ENCODE measurements around the gene GRIK3.

Gene GRIK3

DNA sequence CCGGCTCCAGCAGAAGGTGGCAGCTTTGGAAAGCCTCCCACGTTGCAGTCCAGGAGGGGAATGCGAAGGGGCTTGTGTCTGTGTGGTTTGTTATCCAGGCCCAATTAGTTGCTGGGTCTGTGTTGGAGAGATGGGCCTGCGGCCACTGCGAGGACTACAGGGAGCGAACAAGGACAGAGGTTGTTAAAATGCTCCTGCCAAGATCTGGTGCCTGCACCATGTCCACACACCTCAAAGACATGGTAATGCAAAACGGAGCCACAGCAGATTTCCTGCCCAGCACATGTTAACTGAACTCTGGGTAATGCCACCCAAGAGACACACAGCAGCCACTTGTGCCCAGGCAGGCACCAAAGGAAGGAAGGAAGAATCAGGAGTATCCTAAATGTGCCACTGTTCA lies 18.6 kb downstream of the GRIK3 start:
- DNase-seq (ENCODE audit: low read depth) = no peak

DNA sequence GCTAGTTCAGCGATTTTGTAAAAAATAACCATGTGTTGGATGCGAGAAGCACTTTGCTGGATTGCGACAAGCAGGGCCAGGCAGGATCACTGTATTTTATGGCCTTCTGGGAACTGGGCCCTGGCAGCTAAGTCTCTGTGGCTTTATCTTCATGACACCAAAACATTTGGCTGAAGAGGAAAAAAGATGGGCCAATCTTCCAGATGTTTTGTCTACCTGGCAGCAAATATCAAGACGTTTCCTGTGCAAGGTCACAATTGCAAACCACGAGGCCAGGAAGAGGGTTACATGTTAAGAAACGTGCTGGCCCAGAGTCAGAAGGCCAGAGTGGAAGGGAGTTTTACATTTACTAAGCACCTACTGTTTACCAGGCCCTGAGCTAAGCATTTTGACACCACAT lies 22.1 kb downstream of the GRIK3 start:
- DNase-seq (ENCODE audit: low read depth) = no peak

DNA sequence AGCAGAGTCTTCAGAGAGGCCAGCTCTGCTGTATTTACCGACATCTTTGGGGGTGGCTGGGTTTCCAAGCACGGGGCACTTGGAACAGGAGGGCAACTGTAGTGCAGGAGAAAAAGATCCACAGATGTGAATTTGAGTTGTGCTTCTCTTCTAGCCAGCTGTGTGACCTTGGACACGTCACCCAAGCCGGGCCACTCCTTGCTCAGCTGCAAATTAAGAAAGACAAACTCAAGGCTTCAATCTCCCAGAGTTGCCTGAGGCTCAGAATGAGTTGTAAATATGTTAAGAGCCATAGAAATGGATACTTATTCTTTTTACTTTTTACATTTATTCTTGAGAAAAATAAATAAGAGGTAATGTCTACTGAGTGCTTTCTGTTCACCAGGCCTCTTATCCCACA lies 24.3 kb downstream of the GRIK3 start:
- no peak for DNase-seq (ENCODE audit: low read depth)

DNA sequence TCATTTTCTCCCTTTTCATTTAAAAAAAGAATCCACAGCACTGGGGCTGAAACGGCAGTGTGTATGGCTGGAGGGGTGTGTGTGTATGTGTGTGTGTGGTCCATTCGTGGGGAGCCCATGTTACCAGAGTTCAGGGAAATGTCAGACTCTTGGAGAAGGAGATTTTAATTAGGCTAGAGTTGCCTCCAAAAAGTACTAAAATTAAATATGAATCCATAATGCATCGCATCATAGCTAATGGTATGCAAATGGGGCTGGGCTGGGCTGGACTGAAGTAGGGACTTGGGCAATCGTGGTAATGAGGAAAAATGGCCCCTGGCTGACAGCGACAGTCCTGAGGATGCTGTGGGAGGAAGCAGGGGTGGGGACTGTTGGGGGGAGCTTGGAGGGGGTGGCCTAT lies 24.8 kb downstream of the GRIK3 start:
- DNase-seq (ENCODE audit: low read depth) = no peak

DNA sequence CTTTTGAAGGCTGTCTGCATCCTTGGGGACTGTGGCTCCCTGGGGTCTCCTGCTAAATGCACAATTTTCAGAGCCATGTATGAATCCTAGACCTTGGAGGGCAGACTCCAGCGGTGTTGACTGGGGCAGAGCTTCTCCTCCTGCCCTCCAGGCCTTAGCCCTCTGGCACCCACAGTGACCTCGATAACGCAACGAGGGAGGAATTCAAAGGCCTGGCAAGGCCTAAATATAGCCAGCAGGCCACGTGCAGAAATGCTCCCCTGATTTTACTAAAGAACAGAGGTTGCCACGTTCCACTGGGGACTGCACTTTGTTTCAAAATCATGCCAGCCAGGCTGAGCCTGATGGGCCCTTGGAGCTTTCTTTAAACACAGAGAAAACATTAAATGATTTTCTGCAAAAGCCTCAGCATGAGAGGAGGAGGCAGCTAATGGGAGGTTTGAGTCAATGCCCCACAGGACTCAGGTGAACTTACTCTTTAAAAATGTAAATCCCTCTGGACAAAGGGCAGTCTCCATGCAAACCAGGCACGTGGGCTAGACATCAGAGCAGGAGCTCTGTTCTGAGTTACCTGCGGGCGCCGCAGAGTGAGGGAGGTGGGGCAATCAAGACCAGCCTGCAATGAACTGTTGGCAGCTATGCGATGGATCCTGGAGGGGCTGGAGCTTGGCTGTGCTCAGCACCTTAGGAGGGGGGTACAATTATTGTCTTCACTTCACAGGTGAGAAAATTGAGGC lies 28.0 kb downstream of the GRIK3 start:
- no peak for DNase-seq (ENCODE audit: low read depth)

DNA sequence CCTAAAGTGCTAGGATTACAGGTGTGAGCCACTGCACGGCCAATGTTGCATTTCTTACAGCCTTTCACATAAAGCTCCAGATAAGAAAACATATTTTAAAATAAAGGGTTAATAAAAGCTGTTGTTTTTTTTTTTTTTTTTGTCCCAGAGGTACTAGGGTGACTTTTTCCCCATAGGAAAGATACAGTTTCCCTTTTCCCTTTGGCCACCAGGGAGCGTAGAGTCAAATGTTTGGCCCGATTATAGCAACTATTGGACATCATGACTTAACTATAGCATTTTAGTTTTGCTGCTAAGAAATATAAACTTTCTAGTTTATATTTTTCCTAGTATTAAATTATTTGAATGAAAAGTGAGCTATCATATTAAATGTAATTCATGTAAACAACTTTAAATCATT lies 31.4 kb downstream of the GRIK3 start:
- DNase-seq (ENCODE audit: low read depth) = no peak

DNA sequence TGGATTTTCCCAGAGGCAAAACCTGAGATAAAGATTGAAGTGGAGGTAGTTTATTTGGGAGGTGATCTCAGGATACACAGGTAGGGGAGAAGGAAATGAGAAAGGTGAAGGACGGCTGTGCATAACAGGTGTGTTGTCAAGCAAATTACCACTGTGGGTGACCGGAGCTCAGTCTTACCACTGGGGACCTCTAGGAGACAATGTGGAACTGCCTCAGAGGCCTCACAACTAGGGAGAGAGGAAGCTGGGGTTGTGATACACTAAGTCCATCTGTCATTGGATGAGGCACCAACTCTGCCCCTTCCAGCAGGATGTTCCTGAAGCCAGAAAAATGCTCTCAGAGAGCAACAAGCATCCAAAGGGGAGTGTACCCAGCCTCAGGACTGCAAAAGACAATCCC lies 32.6 kb downstream of the GRIK3 start:
- DNase-seq (ENCODE audit: low read depth) = no peak

DNA sequence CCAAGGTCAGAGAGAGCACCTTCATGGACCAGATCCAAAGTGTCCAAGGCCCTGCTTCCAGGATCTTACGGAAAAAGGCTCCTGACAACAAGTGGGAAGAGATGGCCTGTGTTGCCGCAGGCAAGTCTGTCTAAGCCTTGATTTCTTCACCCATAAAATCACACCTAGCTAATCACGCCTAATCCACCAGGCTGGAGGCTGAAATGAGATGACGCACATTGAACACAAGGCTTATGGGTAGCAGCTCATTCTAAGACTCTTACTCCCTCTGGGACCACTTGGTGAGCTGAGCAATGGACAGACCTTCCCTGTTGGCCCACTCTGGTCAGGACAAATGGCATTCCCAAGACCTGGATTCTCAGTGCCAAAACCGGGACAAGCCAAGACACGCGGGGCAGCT lies 38.2 kb downstream of the GRIK3 start:
- DNase-seq (ENCODE audit: low read depth) = no peak

DNA sequence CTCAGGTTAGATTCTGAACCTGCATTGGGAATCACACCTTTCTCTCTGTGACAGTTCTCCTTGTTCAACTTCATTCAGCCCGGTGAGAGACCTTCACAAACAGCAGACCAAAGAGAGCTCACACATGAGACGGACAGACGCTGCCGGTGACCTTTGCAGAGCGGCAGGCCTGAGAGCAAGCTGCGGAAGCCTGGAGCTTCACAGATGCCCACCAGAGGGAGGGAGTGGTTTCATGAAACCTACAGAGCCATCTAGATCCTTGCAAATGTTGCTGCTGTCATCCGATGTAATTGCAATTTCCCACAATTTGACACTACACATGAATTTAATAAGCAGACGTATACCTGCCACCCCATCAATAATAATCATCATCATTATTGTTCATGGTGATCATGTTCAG lies 39.4 kb downstream of the GRIK3 start:
- DNase-seq (ENCODE audit: low read depth) = no peak

DNA sequence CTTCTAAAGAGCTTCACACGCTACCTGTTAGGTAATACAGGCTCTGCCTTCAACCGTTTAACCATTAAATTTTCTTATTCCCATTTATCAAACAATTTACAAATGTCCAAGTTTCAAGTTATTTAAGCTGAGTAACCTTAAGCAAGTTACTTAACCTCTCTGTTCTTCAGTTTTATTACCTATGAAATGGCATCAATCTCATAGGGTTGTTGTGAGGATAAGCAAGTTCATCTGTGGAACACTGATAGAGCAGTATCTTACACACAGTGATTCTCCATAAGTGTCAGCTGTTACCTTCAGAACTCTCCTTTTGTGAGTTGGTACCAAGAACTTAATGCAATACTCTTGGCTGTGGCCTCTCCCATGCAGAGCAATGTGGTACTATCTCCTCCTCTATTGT lies 40.0 kb downstream of the GRIK3 start:
- DNase-seq (ENCODE audit: low read depth) = no peak

DNA sequence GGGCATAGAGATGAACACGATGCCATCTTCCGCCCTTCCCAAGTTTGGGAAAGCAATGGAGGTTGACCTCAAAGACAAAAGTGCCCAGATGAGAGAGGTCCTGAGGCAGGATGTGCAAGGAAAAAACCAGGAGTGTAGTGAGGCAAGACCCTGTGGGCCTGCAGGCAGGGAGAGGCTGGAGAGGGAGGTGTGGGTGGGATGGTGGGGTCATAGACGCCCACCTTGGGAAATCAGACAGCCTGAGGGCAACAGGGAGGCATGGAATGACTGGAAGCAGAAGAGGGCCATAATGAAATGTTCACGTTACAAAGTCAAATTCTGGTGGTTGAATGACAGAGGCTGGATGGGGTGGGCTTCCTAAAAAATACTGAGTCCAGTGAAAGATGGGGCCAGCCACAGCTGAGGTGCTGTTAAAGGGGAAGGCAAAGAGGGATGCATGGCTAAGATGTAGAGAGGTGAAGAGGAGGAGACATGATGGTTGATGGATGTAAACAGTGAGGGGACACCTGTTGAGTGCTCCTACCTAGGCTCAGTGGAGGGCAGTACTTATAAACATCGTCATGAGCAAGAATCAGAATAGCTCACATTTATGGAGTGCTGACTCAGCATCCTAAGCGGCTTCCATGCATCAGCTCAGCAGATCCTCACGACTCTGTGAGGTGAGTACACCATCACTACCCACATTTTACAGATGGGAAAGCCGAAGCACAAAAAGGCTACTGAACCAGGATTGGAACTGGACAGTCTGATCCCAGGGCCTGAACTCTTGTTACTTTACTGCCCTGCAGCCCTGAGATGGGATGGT lies 42.0 kb downstream of the GRIK3 start:
- no peak for DNase-seq (ENCODE audit: low read depth)

DNA sequence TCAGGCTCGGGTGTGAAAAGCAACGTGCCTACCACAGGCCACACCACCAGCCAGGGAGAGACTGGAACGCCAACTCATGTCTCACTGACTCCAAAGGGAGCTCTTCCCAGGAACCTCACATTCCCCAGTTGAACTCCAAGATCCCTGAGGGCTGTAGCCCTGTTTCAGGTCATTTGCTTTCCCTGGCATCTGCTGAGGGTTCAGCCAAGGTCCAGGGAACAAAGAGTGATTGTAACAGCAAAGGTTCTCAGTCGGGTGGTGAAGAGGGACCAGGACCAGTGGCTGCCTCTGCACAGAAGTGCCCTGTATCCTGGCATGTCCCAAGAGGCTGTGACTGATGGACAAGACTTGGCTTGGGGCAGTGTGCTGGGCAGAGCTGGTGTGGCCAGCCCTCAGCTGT lies 42.8 kb downstream of the GRIK3 start:
- no peak for DNase-seq (ENCODE audit: low read depth)

DNA sequence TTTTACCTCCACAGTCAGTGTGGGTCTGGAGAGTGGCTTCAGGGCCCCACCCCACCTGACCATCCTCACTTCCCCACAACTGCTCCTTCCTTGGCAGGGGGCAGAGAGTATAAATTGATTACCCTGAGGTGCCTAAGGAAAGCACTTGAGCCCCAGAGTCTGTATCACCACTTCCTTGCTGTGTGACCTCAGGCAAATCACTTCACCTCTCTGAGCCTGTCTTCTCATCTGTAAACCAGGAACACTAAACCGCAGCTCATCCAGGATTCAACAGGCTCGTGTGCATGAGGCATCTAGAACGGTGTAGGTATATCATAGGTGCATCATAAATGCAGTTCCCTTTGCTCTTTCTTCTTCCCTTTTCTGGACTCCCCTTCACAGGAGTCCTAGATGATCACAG lies 43.4 kb downstream of the GRIK3 start:
- DNase-seq (ENCODE audit: low read depth) = no peak

DNA sequence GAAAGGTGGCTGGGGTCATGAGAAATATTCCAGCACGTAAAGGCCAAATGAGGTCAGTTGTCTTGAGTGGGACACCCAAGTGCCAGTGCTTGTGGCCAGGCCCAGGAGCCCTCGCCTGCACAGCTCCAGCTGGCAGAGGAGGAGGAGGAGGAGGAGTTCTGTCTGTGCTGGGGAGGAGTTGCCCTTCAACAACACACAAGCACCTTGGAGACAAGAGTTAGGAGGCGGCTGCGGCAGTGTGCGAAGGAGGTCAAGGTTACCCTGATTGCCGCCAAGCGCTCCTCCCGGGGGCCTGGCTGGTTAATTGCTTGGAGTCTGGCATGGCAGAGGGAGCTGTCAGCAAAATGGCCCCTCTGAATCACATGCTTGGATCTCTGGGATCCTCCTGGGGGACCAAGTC lies 45.1 kb downstream of the GRIK3 start:
- DNase-seq (ENCODE audit: low read depth) = no peak

DNA sequence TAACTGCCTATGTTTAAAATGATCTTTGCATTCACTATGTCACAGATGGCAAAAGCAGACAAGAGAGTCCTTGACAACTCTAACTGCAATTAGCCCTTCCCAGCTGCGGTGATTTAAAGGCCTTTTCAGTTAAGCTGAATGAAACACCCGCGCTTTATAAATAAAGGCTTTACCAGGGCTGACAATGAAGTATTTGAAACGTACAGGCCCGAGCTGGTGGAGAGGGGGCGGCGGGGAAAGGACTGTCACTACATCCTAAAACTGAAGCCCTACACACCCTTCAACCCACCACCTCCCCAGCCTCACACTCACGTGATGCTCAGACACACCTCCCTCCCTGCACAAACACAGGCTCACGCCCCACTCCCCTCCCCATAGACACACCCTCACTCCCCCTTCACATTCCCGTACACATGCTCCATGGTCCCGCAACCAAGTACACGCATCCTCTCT lies 45.5 kb downstream of the GRIK3 start:
- no peak for DNase-seq (ENCODE audit: low read depth)

DNA sequence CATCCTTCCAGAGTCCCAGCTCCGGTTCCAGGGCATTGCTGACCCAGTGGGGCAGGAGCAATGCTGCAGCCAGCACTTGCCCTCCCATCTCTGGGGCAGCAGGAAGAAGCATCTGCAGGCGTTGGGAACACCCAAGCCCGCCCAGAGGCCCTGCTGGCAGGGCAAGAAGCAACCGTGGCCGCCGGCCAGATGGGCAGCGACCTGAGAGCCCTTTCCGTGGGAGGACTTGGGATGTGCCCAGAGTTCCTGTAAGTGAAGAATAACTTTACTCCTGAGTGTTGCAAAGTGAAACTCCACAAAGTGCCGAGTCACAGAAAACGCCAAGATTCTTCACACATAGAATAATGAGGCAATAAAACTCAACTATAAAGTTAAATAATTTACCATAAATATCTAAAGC lies 46.0 kb downstream of the GRIK3 start:
- DNase-seq (ENCODE audit: low read depth) = no peak

DNA sequence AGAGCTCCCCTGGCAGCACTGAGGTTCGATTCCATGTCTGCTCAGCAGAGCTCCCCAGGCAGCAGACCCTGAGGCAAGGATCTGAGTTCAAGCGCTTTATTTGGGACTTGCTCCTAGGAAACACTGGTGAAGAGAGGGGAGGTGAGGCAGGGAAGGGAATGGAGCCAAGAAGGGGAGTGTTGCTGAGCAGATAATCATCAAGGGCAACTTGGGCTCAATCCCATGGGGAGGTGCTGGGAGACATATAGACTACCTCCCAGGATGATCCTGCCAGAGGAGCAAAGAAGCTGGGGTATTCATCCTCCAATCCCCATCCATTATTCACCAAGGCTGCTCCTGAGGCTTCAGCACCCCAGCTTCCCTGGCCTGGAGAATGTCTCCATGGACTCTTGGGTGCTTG lies 47.0 kb downstream of the GRIK3 start:
- DNase-seq (ENCODE audit: low read depth) = no peak

DNA sequence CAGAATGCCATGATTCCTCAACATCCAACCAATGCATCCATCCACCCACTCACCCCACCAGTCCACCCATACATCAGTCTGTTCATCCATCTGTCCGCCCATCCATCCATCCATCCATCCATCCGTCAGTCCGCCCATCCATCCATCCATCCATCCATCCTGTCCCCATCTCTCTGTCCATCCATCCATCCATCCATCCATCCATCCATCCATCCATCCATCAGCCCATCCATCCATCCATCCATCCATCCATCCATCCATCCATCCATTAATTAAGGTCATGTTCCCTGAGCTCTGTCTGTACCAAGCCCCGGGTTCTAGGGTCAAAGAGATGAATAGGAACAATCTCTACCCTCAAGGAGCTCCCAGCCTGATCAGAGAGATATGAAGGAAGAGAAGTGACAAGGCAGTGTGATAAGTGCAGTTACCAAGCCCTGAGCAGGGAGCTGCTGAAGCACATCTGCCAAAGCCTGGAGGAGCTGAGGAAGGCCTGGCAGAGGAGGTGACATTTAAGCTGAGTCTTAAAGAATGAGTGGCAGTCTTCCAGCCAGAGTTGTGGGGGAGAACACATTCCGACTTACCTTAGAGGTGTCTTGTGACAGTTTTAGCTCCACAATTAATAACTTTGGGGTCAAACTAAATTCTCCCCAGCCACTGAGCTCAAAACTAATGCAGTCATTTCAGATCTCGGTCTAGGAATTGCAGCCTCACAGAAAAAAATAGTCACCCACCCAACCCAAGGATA lies 47.9 kb downstream of the GRIK3 start:
- DNase-seq (ENCODE audit: low read depth) = no peak

DNA sequence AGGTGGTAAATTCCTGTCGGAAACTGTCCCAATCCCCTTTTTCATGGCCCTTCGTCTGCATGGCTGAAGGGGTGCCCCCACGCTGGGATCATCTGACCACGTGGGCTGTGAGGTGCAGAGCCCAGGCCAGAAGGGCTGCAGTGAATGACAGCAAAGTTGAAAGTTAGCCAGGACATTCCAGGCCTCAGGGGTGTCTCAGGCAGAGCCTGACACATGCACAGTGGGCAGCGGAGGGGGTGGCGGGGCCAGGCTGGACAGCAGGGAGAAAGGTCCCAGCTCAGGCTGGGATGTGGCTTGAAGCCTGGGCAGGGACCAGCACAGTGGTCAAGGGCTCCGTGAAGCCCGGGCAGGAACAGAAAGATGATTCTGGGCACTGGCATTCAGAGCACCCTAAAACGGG lies 49.6 kb downstream of the GRIK3 start:
- no peak for DNase-seq (ENCODE audit: low read depth)

DNA sequence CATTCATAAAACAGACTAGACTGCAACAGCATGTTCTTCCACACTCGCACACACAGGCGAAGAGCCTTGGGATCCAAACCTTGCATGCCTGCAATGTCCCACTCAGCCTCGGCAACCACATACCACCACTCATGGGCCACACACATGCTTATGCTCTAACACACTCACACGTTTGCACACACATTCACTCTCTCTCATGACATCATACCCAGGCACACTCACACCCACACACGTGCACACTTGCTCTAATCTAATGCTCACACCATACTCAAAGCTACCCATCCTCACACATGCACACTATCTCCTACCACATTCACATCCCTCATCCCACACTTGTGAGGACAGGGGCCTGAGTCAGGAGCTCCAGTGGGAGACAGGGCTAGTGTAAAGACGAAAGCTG lies 50.3 kb downstream of the GRIK3 start:
- DNase-seq (ENCODE audit: low read depth) = no peak

DNA sequence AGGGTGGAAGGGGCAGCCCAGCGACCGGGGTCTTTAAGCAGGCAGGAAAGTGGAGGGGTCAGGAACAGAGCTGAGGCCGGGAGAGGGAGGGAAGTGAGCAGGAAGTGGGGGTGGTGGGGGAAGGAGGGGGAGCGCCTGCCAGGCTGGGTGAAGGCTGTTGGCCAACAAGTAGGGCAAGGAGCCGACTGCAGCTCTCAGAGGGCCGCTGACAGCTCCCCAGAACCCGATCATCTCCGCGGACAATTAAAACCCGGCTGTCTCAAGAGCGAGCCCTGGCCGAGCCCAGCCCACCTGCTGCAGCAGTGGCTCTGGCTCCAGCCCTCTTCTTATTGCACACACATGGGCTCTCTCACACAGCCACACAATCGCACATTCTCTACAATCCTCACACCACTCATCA lies 51.6 kb downstream of the GRIK3 start:
- DNase-seq (ENCODE audit: low read depth) = no peak

DNA sequence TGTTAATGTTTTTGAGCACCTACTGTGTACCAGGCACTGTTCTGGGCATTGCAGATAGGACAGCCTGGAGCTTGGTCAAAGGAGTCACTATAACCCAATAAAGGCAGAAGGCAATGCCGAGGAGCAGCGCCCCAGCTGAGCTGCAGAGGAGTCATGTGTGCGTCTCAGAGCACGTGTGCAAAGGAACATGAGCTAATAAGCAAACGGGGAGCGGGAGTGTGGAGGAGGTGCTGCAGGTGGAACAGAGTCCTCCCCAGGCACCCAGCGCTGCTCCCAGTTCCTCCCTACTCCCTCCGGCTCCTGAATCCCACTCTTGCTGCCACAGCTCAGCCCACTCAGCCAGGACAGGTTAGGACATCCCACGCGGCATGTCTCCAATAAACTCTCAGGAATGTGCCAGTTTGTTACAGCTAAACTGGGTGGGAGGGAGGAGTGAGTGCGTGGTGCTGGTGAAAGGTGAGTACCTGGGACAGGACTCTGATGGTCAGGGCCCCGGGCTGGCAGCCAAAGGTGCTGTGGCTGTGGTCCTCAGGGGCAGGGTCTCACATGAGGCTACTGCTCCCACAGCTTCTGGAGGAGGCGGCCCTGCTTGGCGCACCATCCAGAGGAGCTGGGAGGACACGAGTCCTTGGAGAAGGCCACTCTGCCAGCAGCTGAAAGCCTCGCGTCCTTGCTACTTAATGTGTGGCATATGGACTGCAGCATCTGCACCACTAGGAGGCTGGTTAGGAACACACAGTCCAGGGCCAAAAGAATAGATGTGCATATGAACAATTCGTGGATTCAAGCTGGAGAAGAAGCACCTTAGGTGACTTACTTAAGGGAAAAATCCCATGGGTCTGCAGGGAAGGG lies 52.3 kb downstream of the GRIK3 start:
- no peak for DNase-seq (ENCODE audit: low read depth)
